ES-I3 (cell line): ENCODE measurements around the gene DRGX.

Experiments
- H3K36me3 ChIP-seq: 2 replicates; pipeline ENCODE4 v1.6.1; 2013; ENCODE audit warnings: mild to moderate bottlenecking, low read length, control low read depth, moderate library complexity; ENCODE audit not compliant: insufficient read depth
- H3K4me1 ChIP-seq: 2 replicates; pipeline ENCODE4 v1.6.1; 2013; ENCODE audit warnings: mild to moderate bottlenecking, control low read depth, low read length; ENCODE audit not compliant: insufficient read depth
- H3K9ac ChIP-seq: 2 replicates; pipeline ENCODE4 v1.6.1; 2013; ENCODE audit warnings: low read depth, mild to moderate bottlenecking, low read length, moderate library complexity
- H3K9me3 ChIP-seq: 2 replicates; pipeline ENCODE4 v1.6.1; 2013; ENCODE audit warnings: mild to moderate bottlenecking, low read length, moderate library complexity; ENCODE audit not compliant: control insufficient read depth, insufficient read depth

Gene DRGX

DNA sequence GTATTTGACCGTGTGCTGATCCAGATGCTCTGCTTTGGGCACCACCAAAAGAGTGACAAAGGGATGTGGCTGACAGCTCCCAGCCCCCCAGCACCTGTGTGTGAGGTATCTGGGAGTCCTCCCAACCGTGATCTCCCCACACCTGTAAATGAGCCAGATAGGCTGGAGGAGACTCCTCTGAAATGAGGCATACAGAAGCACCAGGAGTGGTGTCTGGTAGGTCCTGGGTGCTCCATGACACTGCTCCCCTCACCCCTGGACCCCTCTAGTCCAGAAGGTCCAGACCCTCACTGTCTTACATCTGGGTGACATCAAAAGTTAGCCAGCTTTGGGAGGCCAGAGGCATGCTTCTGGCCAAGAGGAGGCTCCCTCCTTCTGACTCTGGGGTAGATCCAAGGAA is 20.0 kb upstream of the DRGX start:
- Histone ChIP-seq H3K9ac (no peak overlapping the region), H3K9me3 (no peaks in the 10 kb centered on the region), H3K4me1 (no peaks in the 10 kb centered on the region), H3K36me3 (no peaks in the 10 kb centered on the region)

DNA sequence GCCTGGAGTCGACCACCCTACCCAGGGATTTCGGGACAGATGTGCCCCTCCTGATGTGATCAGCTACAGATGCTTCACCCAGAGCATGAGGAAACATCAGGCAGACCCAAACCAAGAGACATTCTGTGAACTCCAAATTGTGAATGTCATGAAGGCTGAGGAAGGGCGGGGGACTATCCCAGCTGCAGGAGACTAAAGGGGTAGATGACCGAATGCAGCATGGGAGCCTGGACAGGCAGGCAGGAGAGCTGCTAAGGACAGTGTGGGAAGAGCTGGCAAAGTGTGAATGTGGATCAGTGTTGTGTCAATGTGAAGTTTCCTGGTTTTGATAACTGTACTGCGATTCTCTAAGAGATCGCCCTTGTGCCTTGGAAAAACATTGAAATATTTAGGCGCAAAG is 19.2 kb upstream of the DRGX start:
- Histone ChIP-seq H3K9me3 (no peaks in the 10 kb centered on the region), H3K36me3 (no peaks in the 10 kb centered on the region), H3K9ac (no peak overlapping the region), H3K4me1 (no peaks in the 10 kb centered on the region)

DNA sequence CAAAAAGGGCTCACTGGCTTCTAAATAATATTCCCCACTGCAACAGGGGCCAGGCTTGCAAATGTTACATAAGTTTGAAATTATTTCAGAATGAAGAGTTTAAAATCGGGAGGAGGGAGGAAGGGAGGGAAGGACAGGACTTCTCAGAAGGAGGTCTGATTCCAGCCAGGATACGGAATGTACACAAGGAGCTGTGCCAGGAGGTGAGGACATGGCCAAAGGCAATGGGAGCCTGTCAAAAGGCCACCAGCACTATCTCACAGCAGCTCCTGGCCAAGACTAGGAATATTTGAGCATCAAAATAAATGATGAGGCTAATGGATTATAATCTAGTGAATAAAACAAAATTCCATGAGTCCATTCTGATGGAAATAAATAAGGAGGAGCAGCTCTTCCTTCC is 18.6 kb upstream of the DRGX start:
- no peaks in the 10 kb centered on the region for H3K4me1 ChIP-seq
- no peak overlapping the region for H3K9ac ChIP-seq
- H3K36me3 ChIP-seq, result no peaks in the 10 kb centered on the region
- H3K9me3 ChIP-seq, result no peaks in the 10 kb centered on the region

DNA sequence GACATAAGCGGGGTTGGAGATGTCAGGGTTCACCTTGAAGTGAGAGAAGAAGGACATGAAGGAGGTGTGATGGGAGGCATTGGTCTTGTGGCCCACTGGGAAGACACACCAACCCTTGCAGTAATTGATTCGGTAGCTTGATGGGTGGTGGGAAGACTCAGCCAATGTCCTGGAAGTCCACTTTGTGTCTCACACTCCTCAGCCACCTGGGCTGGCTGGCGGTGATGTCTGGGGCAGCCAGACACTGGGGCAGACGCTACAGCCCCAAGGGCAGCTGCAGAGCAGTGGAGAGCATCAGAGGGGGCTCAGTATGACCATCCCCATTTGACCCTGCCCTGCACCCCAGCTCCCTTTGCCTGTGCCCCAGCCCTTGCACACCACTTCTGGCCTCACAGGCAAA is 16.7 kb upstream of the DRGX start:
- Histone ChIP-seq H3K9ac (no peak overlapping the region), H3K9me3 (no peaks in the 10 kb centered on the region), H3K36me3 (no peaks in the 10 kb centered on the region), H3K4me1 (no peaks in the 10 kb centered on the region)

- no peaks in the 10 kb centered on the region for H3K36me3 ChIP-seq
- no peaks in the 10 kb centered on the region for H3K4me1 ChIP-seq
- H3K9me3 ChIP-seq, result no peaks in the 10 kb centered on the region
- H3K9ac ChIP-seq, result no peak overlapping the region
These were observed 14.6 kb upstream of the DRGX start for GRCh38 chr10:49410365-49411074.

GRCh38 chr10:49409755-49410154 is 13.9 kb upstream of the DRGX start:
- Histone ChIP-seq H3K9ac (no peak overlapping the region), H3K9me3 (no peaks in the 10 kb centered on the region), H3K36me3 (no peaks in the 10 kb centered on the region), H3K4me1 (no peaks in the 10 kb centered on the region)

- H3K36me3 ChIP-seq, result no peaks in the 10 kb centered on the region
- no peaks in the 10 kb centered on the region for H3K4me1 ChIP-seq
- H3K9ac ChIP-seq, result no peak overlapping the region
- H3K9me3 ChIP-seq, result no peaks in the 10 kb centered on the region
These were observed 12.8 kb upstream of the DRGX start for GRCh38 chr10:49408519-49409306.

DNA sequence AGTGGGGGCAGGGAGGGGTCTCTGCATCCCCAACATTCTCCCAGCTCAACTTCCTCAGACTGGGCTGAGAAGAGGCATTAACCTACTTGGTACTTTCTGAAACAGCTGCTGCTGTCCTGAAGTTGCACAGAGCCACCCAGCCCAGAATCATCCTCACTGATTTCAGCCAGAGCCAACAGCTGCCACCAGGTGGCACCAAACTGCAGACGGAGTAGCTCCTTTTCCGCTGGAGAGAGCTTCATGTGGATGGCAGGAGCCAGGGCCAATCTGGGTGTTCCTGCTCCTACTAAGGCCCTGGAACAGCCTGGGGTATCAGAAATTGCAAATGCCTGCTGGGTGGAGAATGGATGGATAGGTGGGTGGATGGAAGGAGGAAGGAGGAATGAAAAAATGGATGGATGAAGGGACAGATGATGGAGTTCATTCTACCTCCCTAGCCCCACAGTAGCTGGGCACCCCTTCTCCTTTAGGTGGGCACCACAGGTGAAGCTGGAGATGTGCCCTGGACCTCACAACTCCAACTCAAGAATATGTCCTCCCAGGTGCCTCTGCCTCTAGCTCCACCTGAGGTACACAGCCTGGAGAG is 11.8 kb upstream of the DRGX start:
- Histone ChIP-seq H3K9me3 (no peaks in the 10 kb centered on the region), H3K4me1 (no peaks in the 10 kb centered on the region), H3K9ac (no peak overlapping the region), H3K36me3 (no peaks in the 10 kb centered on the region)

DNA sequence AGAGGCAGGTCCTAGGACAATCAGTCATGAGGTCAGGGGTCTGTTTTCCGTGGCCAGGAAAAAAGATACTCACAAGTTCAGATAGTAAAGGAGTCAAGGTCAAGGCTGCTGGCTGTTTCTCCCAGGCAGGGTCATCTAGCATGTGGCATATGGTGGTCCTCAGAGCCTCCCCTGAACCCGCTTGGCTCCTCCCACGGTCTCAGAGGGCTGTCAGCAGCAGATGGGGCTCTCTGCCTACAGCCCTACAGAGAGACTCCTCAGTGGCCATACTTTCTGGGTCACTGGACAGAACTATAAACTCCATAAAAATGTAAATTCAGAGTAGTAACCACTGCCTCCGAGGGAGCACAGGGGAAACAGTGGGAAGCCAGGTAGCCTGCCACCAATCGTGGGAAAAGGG is 11.3 kb upstream of the DRGX start:
- Histone ChIP-seq H3K36me3 (no peaks in the 10 kb centered on the region), H3K9me3 (no peaks in the 10 kb centered on the region), H3K4me1 (no peaks in the 10 kb centered on the region)

DNA sequence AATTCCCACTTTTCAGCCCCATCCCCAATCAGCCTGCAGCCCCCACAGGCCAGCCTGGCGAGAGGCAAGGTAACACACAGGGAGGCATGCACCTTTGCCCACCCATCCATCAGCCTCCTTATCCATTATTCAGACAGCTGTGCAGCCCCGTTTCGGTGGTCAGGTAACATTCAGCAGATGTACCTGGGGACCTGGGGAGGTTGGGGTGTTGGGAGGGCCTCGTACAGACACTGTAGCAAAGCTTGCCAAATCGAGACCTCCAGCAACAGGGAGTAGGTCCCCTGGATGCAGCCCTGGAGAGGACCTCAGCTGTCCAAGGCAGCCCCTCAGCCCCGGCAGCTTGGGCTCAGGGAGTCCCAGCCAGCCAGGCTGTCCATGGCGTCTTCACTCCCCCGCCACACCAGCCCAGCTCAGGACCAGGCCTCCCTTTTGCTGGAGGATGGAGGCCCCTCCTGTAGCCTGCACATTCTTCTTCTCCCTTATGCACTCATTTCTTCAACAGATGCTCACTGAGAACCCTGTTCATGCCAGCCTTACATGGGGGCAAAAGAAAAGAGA is 8.5 kb upstream of the DRGX start:
- H3K9ac ChIP-seq, result no peak overlapping the region
- no peaks in the 10 kb centered on the region for H3K9me3 ChIP-seq
- no peaks in the 10 kb centered on the region for H3K36me3 ChIP-seq
- no peaks in the 10 kb centered on the region for H3K4me1 ChIP-seq

More for the DNA sequence above, 11.3 kb upstream of the DRGX start:
- H3K9ac ChIP-seq, result no peak overlapping the region

DNA sequence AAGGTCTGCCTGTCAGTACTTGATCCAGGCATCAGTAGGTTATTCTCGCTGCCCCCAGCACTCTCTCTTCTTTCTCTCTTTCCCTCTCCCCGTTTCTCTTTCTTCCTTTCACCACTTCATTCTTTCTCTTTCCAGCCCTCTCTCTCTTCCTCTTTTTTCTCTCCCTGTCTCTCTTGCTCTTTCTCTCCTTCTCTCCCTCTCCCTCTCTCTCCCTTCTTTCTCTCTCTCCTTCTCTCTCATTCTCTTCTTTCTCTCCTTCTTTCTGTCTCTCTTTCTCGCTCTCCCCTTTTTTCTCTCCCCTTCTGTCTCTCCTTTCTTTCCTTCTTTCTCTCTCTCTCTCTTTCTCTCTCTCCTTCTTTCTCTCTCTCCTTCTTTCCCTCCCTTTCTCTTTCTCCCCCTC is 7.5 kb upstream of the DRGX start:
- Histone ChIP-seq H3K9me3 (no peaks in the 10 kb centered on the region), H3K9ac (no peak overlapping the region), H3K4me1 (no peaks in the 10 kb centered on the region), H3K36me3 (no peaks in the 10 kb centered on the region)

DNA sequence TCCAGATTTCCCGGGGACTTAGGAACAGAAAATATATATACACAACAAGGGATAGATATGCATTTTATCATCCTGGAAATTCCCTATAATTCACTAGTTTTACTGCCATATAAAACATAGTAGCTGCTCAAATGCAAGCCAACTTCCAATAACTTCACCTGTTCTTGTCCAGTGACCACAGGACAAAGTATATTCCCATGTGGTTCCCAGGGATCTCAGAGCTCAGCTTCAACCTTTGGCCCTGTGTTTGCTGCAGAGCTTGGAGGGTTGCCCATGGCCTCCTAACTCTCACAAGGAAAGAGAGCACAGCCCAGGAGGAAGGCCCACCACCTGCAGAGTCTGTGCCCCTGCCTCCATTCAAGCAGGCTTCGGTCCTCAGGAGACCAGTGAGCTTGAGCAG is 4.5 kb upstream of the DRGX start:
- Histone ChIP-seq H3K9ac (no peak overlapping the region), H3K4me1 (no peaks in the 10 kb centered on the region), H3K9me3 (no peaks in the 10 kb centered on the region), H3K36me3 (no peaks in the 10 kb centered on the region)

- Histone ChIP-seq H3K36me3 (no peaks in the 10 kb centered on the region), H3K9ac (no peak overlapping the region; the same call in 1 of the 2 replicates), H3K4me1 (no peaks in the 10 kb centered on the region), H3K9me3 (no peaks in the 10 kb centered on the region)
These were observed 3.1 kb upstream of the DRGX start for GRCh38 chr10:49398986-49399385.

DNA sequence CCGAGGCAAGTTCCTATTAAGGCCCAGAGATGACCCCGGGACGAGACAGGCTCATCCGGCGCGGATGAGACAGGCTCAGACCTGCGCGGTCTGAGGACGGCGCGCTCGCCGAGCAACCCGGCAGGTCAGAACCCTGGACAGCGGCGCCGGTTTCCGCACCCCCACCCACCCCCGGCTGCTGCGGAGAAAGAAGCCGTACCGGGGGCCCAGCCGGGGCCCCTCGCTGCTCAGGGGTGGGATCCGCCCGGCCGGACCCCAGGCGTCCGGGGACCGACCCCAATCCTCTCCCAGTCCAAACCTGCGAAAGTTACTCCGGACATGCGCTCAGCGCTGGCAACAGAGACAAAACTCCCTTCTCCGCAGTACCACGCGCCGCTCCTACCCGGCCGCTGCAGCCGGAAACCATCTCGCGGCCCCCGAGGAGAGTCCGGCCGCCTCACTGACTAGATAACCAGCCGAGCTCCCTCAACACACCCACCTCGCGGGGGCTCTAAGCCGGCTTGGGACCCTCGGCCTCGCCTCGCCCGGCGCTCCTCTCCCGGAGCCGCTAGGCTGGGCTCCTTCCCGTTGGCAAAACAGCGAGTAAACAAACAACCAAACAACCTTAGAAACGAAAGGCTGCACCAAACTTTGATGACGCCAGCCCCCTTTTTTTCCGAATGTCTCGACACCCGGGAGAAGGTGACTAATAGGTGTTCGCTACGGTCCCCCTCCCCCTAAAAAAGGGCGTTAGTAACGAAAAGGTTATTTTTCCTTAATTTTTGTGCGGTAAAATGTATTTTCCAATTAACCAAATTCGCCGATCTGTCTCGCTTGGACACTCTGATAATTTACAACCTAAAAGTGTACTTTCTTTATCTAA is 2.3 kb upstream of the DRGX start:
- Histone ChIP-seq H3K4me1 (no peaks in the 10 kb centered on the region), H3K9me3 (no peaks in the 10 kb centered on the region), H3K36me3 (no peaks in the 10 kb centered on the region), H3K9ac (peak overlapping the region; percentile 33; the same call in 1 of the 2 replicates)
